H1 (cell line): Measurements from ENCODE around the gene ACP6. TPM values are rescaled to one million over a fixed set of nuclear protein-coding genes. Genes with fewer than 3 reads are reported as not detected.

Experiments used
- BCL11A ChIP-seq, 2 experiments: IDR thresholded peaks; one replicate each; pipeline ENCODE4 v1.6.1; 2011; ENCODE audit warnings: low read depth in 2 of 2, low read length in 2 of 2, mild to moderate bottlenecking in 2 of 2
- CTBP2 ChIP-seq: IDR thresholded peaks from 2 replicates; pipeline ENCODE4 v1.7.0; 2011; ENCODE audit warnings: borderline replicate concordance, mild to moderate bottlenecking, moderate library complexity, mixed read lengths, low read length; ENCODE audit not compliant: insufficient read depth, insufficient read length
- SAP30 ChIP-seq: fragments of 300-600 bp; sonication (generic); IDR thresholded peaks from 2 replicates; pipeline ENCODE4 v1.7.1; 2012; ENCODE audit warnings: low read length, moderate library complexity, mild to moderate bottlenecking, inconsistent platforms; ENCODE audit not compliant: insufficient read depth, insufficient replicate concordance
- SIN3A ChIP-seq, 2 experiments: IDR thresholded peaks in 1 of 2; conservative IDR thresholded peaks in 1 of 2; 2 replicates each; pipeline ENCODE4 v1.6.1; 2011 to 2012; ENCODE audit warnings: low read length in 2 of 2, improper control_type of control experiment in 1 of 2, low read depth in 1 of 2, mild to moderate bottlenecking in 1 of 2
- SP1 ChIP-seq: IDR thresholded peaks from 2 replicates; pipeline ENCODE4 v1.6.1; 2011; ENCODE audit warnings: low read depth, low read length
- TEAD4 ChIP-seq: IDR thresholded peaks from 2 replicates; pipeline ENCODE4 v1.6.1; 2012; ENCODE audit warnings: low read depth, low read length, inconsistent platforms, mixed read lengths
- polyA plus RNA-seq, 7 experiments: library from polyadenylated mRNA; depleted of rRNA in 3 of 7; stranded (reverse) in 5 of 7; unstranded in 2 of 7; fragments of >200 nt in 5 of 7; fragments of 200-250 nt in 2 of 7; gene quantifications; 1 replicate in 5 of 7; 2 replicates in 1 of 7; 4 replicates in 1 of 7; pipeline versions ENCODE4 v1.2.1 to v1.2.3, GENCODE V29; 2011 to 2013; ENCODE audit warnings: missing spikeins in 2 of 7, mixed read lengths in 2 of 7
- total RNA-seq: library from RNA; stranded (reverse); fragmentation: NEBNext Ultra II Directional; extraction: Animal tissue kit (Norgen Biotek cat#: 25700); gene quantifications from 2 replicates; pipeline ENCODE4 v1.2.1, GENCODE V29; 2021
- TF ChIP-seq, protein P1 (sequence below): IDR thresholded peaks from 2 replicates; pipeline ENCODE4 v1.6.1; 2012; ENCODE audit warnings: low read length, inconsistent platforms

ACP6 gene
- total and polyA plus RNA-seq, 2 of the 8 experiments (the other 6 are each of a cell fraction or from before 2014, with no cell fraction given), result 11.4 to 17.7 TPM

DNA sequence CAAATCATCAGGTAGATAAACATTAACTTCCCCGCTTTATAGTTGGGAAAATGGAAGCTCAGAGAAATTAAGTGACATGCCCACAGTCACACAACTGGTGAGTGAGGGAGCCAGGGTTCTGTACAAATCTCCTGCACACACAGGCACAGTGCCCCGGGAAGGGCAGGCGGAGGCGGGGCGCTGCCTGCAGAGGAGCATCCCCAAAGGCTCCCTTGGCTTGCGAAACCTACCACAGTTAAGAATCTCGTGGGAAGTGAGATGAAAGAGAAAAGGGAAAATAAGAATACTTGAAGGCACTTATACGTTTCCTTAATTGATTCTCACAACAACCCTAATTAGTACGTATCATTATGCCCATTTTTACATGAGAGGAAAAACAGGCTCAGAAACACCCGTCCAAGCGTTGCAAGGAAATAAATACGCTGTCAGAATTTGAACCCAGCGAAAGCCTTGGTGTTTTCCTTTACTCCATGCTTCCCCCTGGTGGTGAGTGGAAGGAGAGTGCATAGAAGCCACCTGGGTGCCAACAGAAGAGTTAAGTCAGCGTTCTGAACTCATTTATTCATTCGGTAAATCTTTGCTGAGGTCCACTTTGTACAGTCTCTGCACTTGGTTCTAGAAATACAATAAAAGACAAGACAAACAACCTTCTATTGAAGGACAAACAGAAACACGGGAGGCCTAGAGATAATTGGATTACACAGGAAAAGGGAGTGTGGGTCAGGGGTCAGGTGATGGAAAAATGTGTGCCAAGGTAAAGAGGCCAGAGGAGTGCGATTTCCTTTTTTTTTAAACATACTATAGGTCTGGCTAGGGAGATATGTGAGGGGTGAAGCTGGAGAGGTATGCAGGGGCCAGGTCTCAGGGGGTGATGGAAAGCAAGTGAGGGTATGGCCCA lies 28.4 kb downstream of the ACP6 start (continued):
- TF ChIP-seq, protein P1, sequence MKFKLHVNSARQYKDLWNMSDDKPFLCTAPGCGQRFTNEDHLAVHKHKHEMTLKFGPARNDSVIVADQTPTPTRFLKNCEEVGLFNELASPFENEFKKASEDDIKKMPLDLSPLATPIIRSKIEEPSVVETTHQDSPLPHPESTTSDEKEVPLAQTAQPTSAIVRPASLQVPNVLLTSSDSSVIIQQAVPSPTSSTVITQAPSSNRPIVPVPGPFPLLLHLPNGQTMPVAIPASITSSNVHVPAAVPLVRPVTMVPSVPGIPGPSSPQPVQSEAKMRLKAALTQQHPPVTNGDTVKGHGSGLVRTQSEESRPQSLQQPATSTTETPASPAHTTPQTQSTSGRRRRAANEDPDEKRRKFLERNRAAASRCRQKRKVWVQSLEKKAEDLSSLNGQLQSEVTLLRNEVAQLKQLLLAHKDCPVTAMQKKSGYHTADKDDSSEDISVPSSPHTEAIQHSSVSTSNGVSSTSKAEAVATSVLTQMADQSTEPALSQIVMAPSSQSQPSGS, result no peak
- no peak for TF ChIP-seq SIN3A (conservative IDR thresholded peaks at IDR 0.05 in 1 of 2, IDR thresholded peaks at IDR 0.05 in 1 of 2; ENCODE audit: low read depth in 1 of 2, low read length in 2 of 2)
- no peak for TF ChIP-seq SP1
- no peak for TF ChIP-seq TEAD4
- no peak for TF ChIP-seq SAP30
- no peak for TF ChIP-seq BCL11A (IDR thresholded peaks at IDR 0.05; ENCODE audit: low read depth in 2 of 2, low read length in 2 of 2)
- no peak for TF ChIP-seq CTBP2
